PC-3 (cell line): ENCODE data around the gene FAM171A1. TPM values are rescaled to one million over a fixed set of nuclear protein-coding genes. Genes with fewer than 3 reads are reported as not detected.

Source experiments
- ATAC-seq: fragments of 200-7000 bp; cut with Tn5 transposase; 2 replicates; pipeline ENCODE4 v1.9.1; 2020; ENCODE audit warnings: mild to moderate bottlenecking, moderate library complexity
- BruUV-seq: library from RNA; stranded (reverse); fragments of 400-500 nt; replicated peaks from 2 replicates; lab custom pipeline; 2021; lab: Mats Ljungman, UMichigan
- CTCF ChIA-PET: fragments of 300-600 bp; sonication (Branson Sonifier 250); formaldehyde crosslinking; loops from one replicate; lab custom pipeline; 2022; ENCODE audit warnings: antibody characterized with exemption; lab: Charles Lee
- POLR2A ChIA-PET: fragments of 300-600 bp; sonication (Branson Sonifier 250); formaldehyde crosslinking; loops from one replicate; lab custom pipeline; 2022; ENCODE audit warnings: antibody characterized with exemption; ENCODE audit not compliant: unreplicated experiment; lab: Charles Lee
- DNase-seq: peaks from one replicate; pipeline ENCODE4 v3.0.0-alpha.2; 2015
- H2AFZ ChIP-seq: fragments of 300-600 bp; sonication (generic); 2 replicates; pipeline ENCODE4 v1.6.0; 2016; ENCODE audit warnings: antibody characterized with exemption, low read length
- H3F3A ChIP-seq: fragments of 300-600 bp; sonication (generic); one replicate; pipeline ENCODE4 v1.6.0; 2017; ENCODE audit warnings: antibody characterized with exemption, low read length, control low read depth, mild to moderate bottlenecking; ENCODE audit not compliant: unreplicated experiment
- H3K27ac ChIP-seq: fragments of 300-600 bp; sonication (generic); 2 replicates; pipeline ENCODE4 v1.5.1; 2016; ENCODE audit warnings: mild to moderate bottlenecking, low read length
- H3K27me3 ChIP-seq: fragments of 300-600 bp; sonication (generic); 2 replicates; pipeline ENCODE4 v1.6.1; 2016; ENCODE audit warnings: low read length, mixed read lengths
- H3K36me3 ChIP-seq: fragments of 300-600 bp; sonication (generic); 2 replicates; pipeline ENCODE4 v1.6.1; 2016; ENCODE audit warnings: low read depth, mixed run types, low read length, mixed read lengths
- H3K4me1 ChIP-seq: fragments of 300-600 bp; sonication (generic); 2 replicates; pipeline ENCODE4 v1.5.1; 2016; ENCODE audit warnings: low read length; ENCODE audit not compliant: insufficient read depth
- H3K4me2 ChIP-seq: fragments of 300-600 bp; sonication (generic); 2 replicates; pipeline ENCODE4 v1.6.0; 2016; ENCODE audit warnings: low read length
- H3K4me3 ChIP-seq: fragments of 300-600 bp; sonication (generic); 2 replicates; pipeline ENCODE4 v1.5.1; 2016; ENCODE audit warnings: mild to moderate bottlenecking, low read length, mixed read lengths
- H3K79me2 ChIP-seq: fragments of 300-600 bp; sonication (generic); 2 replicates; pipeline ENCODE4 v1.6.1; 2017; ENCODE audit warnings: low read length, mixed read lengths
- H3K9ac ChIP-seq: fragments of 300-600 bp; sonication (generic); 2 replicates; pipeline ENCODE4 v1.6.0; 2016; ENCODE audit warnings: mild to moderate bottlenecking, low read length
- H3K9me2 ChIP-seq: fragments of 300-600 bp; sonication (generic); replicated peaks from 2 replicates; pipeline ENCODE4 v1.6.1; 2016; ENCODE audit warnings: mixed run types, low read length, mixed read lengths
- H3K9me3 ChIP-seq: fragments of 300-600 bp; sonication (generic); 2 replicates; pipeline ENCODE4 v1.6.1; 2016; ENCODE audit warnings: low read length, mixed read lengths
- H4K20me1 ChIP-seq: fragments of 300-600 bp; sonication (generic); 2 replicates; pipeline ENCODE4 v1.6.1; 2016; ENCODE audit warnings: low read length, mixed read lengths
- CTCF ChIP-seq: fragments of 300-600 bp; sonication (generic); conservative IDR thresholded peaks from 2 replicates; pipeline ENCODE4 v1.5.1; 2017; ENCODE audit warnings: antibody characterized with exemption, low read depth, mild to moderate bottlenecking, low read length
- EZH2 ChIP-seq: fragments of 300-600 bp; sonication (generic); IDR thresholded peaks from one replicate; pipeline ENCODE4 v1.6.1; 2017; ENCODE audit warnings: antibody characterized with exemption, mild to moderate bottlenecking, low read length; ENCODE audit not compliant: unreplicated experiment
- EZH2phosphoT487 ChIP-seq: fragments of 300-600 bp; sonication (generic); IDR thresholded peaks from 2 replicates; pipeline ENCODE4 v1.6.1; 2018; ENCODE audit warnings: mild to moderate bottlenecking, antibody characterized with exemption, low read length, borderline replicate concordance
- intact Hi-C: fragments of 100-400 bp; cut with micrococcal nuclease; formaldehyde crosslinking; loops from 2 replicates; pipeline ENCODE4 v1.9.0; 2023
- total RNA-seq: library from RNA; depleted of rRNA; stranded (reverse); fragments of >200 nt; gene quantifications from 2 replicates; pipeline ENCODE4 v1.2.3, GENCODE V29; 2014

Gene FAM171A1
- total RNA-seq, 1 experiment from 2014 or later: 10.4 TPM

GRCh38 chr10:15252396-15252795 is 118.7 kb downstream of the FAM171A1 start:
- ATAC-seq (no peak), DNase-seq (no peak)
- intact Hi-C loops: no loop called here
- Histone ChIP-seq H3K36me3 (no peaks in the 10 kb centered on the region), H3K9me3 (no peaks in the 10 kb centered on the region), H3K27me3 (no peaks in the 10 kb centered on the region), H3K79me2 (no peaks in the 10 kb centered on the region), H3F3A (no peaks in the 10 kb centered on the region), H3K4me1 (peaks cover 16% of the 10 kb centered on the region), H3K9me2 (no peaks in the 10 kb centered on the region), H2AFZ (no peak overlapping the region), H3K9ac (no peak overlapping the region), H4K20me1 (no peaks in the 10 kb centered on the region), H3K27ac (no peak overlapping the region), H3K4me3 (no peak overlapping the region), H3K4me2 (no peak overlapping the region)
- ChIA-PET CTCF (no interaction called here), POLR2A (no interaction called here)
- BruUV-seq: no TSS peak
- TF ChIP-seq EZH2 (no peak), EZH2phosphoT487 (no peak), CTCF (no peak)

GRCh38 chr10:15251791-15252380 is 119.2 kb downstream of the FAM171A1 start:
- TF ChIP-seq EZH2: no peak
- no peak for TF ChIP-seq EZH2phosphoT487
- TF ChIP-seq CTCF: no peak
- H3K9ac ChIP-seq: no peak overlapping the region
- no peak for DNase-seq
- H3K4me1 ChIP-seq: peaks cover 16% of the 10 kb centered on the region
- no peak for ATAC-seq
- no peaks in the 10 kb centered on the region for H3K36me3 ChIP-seq
- intact Hi-C loops: no loop called here
- H3K4me3 ChIP-seq: no peak overlapping the region
- no peak overlapping the region for H3K4me2 ChIP-seq
- no peak overlapping the region for H3K27ac ChIP-seq
- H3K9me3 ChIP-seq: no peaks in the 10 kb centered on the region
- no TSS peak for BruUV-seq
- H3F3A ChIP-seq: no peaks in the 10 kb centered on the region
- POLR2A ChIA-PET: no interaction called here
- no peak overlapping the region for H2AFZ ChIP-seq
- H3K9me2 ChIP-seq: no peaks in the 10 kb centered on the region
- CTCF ChIA-PET: no interaction called here
- H3K79me2 ChIP-seq: no peaks in the 10 kb centered on the region
- no peaks in the 10 kb centered on the region for H3K27me3 ChIP-seq
- H4K20me1 ChIP-seq: no peaks in the 10 kb centered on the region

- no peak; the same call in 1 of the 2 replicates for TF ChIP-seq CTCF
- no peak for TF ChIP-seq EZH2phosphoT487
- no peak for TF ChIP-seq EZH2
- POLR2A ChIA-PET: no interaction called here
Measured at GRCh38 chr10:15245530-15245929, 125.6 kb downstream of the FAM171A1 start.

More at GRCh38 chr10:15245530-15245929, 125.6 kb downstream of the FAM171A1 start:
- DNase-seq (no peak), ATAC-seq (no peak)
- intact Hi-C loops: no loop called here
- no peaks in the 10 kb centered on the region for H3F3A ChIP-seq
- no TSS peak for BruUV-seq
- CTCF ChIA-PET: no interaction called here
- no peak overlapping the region for H2AFZ ChIP-seq
- no peaks in the 10 kb centered on the region for H3K9me3 ChIP-seq
- no peak overlapping the region for H3K27ac ChIP-seq
- H3K9ac ChIP-seq: no peak overlapping the region
- H3K4me2 ChIP-seq: no peak overlapping the region
- no peaks in the 10 kb centered on the region for H3K36me3 ChIP-seq
- H3K9me2 ChIP-seq: no peaks in the 10 kb centered on the region
- H3K4me3 ChIP-seq: no peak overlapping the region
- H3K4me1 ChIP-seq: 0 out of 2 replicates have a peak, but pooled peaks cover 4% of the 10 kb centered on the region
- H3K27me3 ChIP-seq: no peaks in the 10 kb centered on the region
- no peaks in the 10 kb centered on the region for H4K20me1 ChIP-seq
- no peaks in the 10 kb centered on the region for H3K79me2 ChIP-seq
